ENCODE measurements around the gene MLLT6.

Gene MLLT6

GRCh38 chr17:38742411-38743308, 37.6 kb downstream of the MLLT6 start:
- peak; percentile 60 for DNase-seq (ENCODE audit: low read depth)

GRCh38 chr17:38743556-38744171, 38.6 kb downstream of the MLLT6 start:
- DNase-seq (ENCODE audit: low read depth), result no peak

- peak; percentile 16 for DNase-seq (ENCODE audit: low read depth)
Measured at GRCh38 chr17:38745545-38745944, 40.5 kb downstream of the MLLT6 start.

- DNase-seq (ENCODE audit: low read depth), result no peak
Measured at GRCh38 chr17:38746004-38746848, 41.2 kb downstream of the MLLT6 start.

GRCh38 chr17:38746849-38747462, 41.9 kb downstream of the MLLT6 start:
- peak; percentile 17 for DNase-seq (ENCODE audit: low read depth)

- peak; percentile 42 for DNase-seq (ENCODE audit: low read depth)
Measured at GRCh38 chr17:38747463-38748148, 42.5 kb downstream of the MLLT6 start.

- peak; percentile 94 for DNase-seq (ENCODE audit: low read depth)
Measured at GRCh38 chr17:38748149-38748891, 43.2 kb downstream of the MLLT6 start, which contains the start of gene PCGF2. Gene PCGF2 (minus strand): TSS chr17:38748336. CDS start chr17:38740402, 7,934 bp downstream.

GRCh38 chr17:38748892-38749222, 43.8 kb downstream of the MLLT6 start:
- DNase-seq (ENCODE audit: low read depth), result no peak

GRCh38 chr17:38749223-38750043, 44.4 kb downstream of the MLLT6 start:
- DNase-seq (ENCODE audit: low read depth), result peak; percentile 89

- DNase-seq (ENCODE audit: low read depth), result no peak
Measured at GRCh38 chr17:38750044-38750311, 44.9 kb downstream of the MLLT6 start.

GRCh38 chr17:38750312-38751121, 45.4 kb downstream of the MLLT6 start:
- DNase-seq (ENCODE audit: low read depth), result peak; percentile 47

- DNase-seq (ENCODE audit: low read depth), result peak; percentile 58
Measured at GRCh38 chr17:38751144-38751807, 46.2 kb downstream of the MLLT6 start.

- peak; percentile 88 for DNase-seq (ENCODE audit: low read depth)
Measured at GRCh38 chr17:38751808-38752307, 46.8 kb downstream of the MLLT6 start.

- DNase-seq (ENCODE audit: low read depth), result peak; percentile 100
Measured at GRCh38 chr17:38752308-38753070, 47.4 kb downstream of the MLLT6 start, which contains the start of gene PSMB3. Gene PSMB3 (plus strand): TSS chr17:38752741. CDS start chr17:38752827, 86 bp downstream.

- peak; percentile 28 for DNase-seq (ENCODE audit: low read depth)
Measured at GRCh38 chr17:38753071-38753506, 48.0 kb downstream of the MLLT6 start.

- peak; percentile 65 for DNase-seq (ENCODE audit: low read depth)
Measured at GRCh38 chr17:38761612-38762011, 56.5 kb downstream of the MLLT6 start.

- DNase-seq (ENCODE audit: low read depth), result no peak
Measured at GRCh38 chr17:38762231-38762630, 57.2 kb downstream of the MLLT6 start.
